Body of pancreas (tissue), 4 donors: Measurements from ENCODE around the gene FUNDC1.

Experiments
- CTCF ChIP-seq, 7 experiments: fragments of 450-650 bp in 4 of 7; fragments of 200-600 bp in 3 of 7; sonication (generic) in 3 of 7; IDR thresholded peaks; one replicate each; pipeline ENCODE4 v1.5.1; 2016 to 2019; ENCODE audit warnings: antibody characterized with exemption in 7 of 7
- POLR2A ChIP-seq, 3 donors: fragments of 450-650 bp; IDR thresholded peaks; one replicate each; pipeline ENCODE4 v1.6.1; 2016; ENCODE audit warnings: antibody characterized with exemption in 3 of 3, mild to moderate bottlenecking in 2 of 3

- TF ChIP-seq CTCF (IDR thresholded peaks at IDR 0.05) (no peak), POLR2A (IDR thresholded peaks at IDR 0.05) (no peak)
Measured at GRCh38 chrX:44495091-44495490, 47.6 kb downstream of the FUNDC1 start.
